ENCODE measurements around the gene ANAPC5.
"Not testable (repeated sequence)": the region's sequence is repeated elsewhere in the genome, so short reads cannot be mapped to it uniquely, and the experiment has no call there.

ANAPC5 gene

GRCh38 chr12:121283388-121283787, 68.8 kb downstream of the ANAPC5 start:
- DNase-seq = no peak

GRCh38 chr12:121282910-121283309, 69.3 kb downstream of the ANAPC5 start:
- DNase-seq = not testable (repeated sequence)

- no peak for DNase-seq
These were observed 70.0 kb downstream of the ANAPC5 start for GRCh38 chr12:121282072-121282742.

- DNase-seq = not testable (repeated sequence)
These were observed 71.1 kb downstream of the ANAPC5 start for GRCh38 chr12:121281116-121281515.

- not testable (repeated sequence) for DNase-seq
These were observed 71.7 kb downstream of the ANAPC5 start for GRCh38 chr12:121280531-121280930.

GRCh38 chr12:121279507-121279915, 72.7 kb downstream of the ANAPC5 start:
- DNase-seq = no peak

- no peak for DNase-seq
These were observed 73.2 kb downstream of the ANAPC5 start for GRCh38 chr12:121279071-121279375.

GRCh38 chr12:121278169-121279070, 73.8 kb downstream of the ANAPC5 start:
- DNase-seq = no peak

- no peak for DNase-seq
These were observed 74.8 kb downstream of the ANAPC5 start for GRCh38 chr12:121277374-121277759.

GRCh38 chr12:121274036-121274763, 78.0 kb downstream of the ANAPC5 start:
- DNase-seq = no peak

GRCh38 chr12:121273364-121273896, 78.8 kb downstream of the ANAPC5 start:
- no peak for DNase-seq

GRCh38 chr12:121267822-121268221, 84.4 kb downstream of the ANAPC5 start:
- no peak for DNase-seq

- DNase-seq = no peak
These were observed 87.2 kb downstream of the ANAPC5 start for GRCh38 chr12:121264951-121265515.

- no peak for DNase-seq
These were observed 88.1 kb downstream of the ANAPC5 start for GRCh38 chr12:121264135-121264534.

GRCh38 chr12:121263206-121263935, 88.8 kb downstream of the ANAPC5 start:
- no peak for DNase-seq

GRCh38 chr12:121261398-121261797, 90.8 kb downstream of the ANAPC5 start:
- no peak for DNase-seq

GRCh38 chr12:121260091-121260490, 92.1 kb downstream of the ANAPC5 start:
- no peak for DNase-seq

GRCh38 chr12:121259074-121259473, 93.1 kb downstream of the ANAPC5 start:
- no peak for DNase-seq
